Stimulated activated CD8-positive, alpha-beta memory T cell treated with anti-CD3 and anti-CD28 coated beads, Interleukin-12 subunit alpha, Interleukin-12 subunit beta, amount 100 ng/mL, for 4 hours (primary cell): Measurements from ENCODE around the gene OR8G5.

Experiments
- DNase-seq: peaks from one replicate; pipeline ENCODE4 v3.0.0-alpha.2; 2020; ENCODE audit warnings: low read depth

OR8G5 gene

GRCh38 chr11:124285610-124286344 lies 29.6 kb downstream of the OR8G5 start:
- DNase-seq, result no peak

DNA sequence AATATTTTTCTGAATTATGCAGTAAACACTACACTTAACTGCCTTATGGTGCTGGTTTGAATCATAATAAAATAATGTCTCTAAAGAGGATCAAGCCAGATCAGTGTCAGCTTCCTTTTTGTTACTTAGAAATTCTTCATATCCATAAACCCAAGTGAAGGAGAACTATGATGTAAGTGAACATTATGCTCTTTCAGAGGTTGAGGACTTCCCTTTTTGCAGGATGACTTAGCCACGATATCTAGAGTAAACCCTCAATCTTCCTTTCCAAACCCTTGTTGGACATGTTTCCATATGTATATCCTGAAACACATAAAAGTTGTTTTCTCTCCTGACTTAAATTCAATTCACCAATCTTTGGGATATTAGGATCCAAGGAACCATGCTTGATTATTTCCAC lies 38.5 kb downstream of the OR8G5 start:
- no peak for DNase-seq

DNA sequence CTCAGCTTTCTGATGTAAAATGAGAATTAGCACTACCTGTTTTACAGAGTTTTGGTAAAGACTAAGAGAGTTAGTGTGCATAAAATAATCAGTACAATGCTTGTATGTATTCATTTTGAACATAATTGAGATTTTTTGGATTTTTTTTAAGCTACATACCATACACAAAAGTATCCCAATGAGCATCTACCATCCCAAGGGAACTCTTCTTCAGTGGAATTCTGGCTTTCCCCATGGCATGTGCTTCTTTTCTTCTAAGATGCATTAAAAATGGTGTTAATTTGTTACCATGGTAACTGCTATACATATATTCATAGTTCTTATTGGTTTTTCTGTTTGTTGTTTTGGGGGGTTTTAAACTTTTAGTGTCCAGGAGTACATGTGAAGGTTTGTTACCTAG lies 39.8 kb downstream of the OR8G5 start:
- DNase-seq, result no peak

GRCh38 chr11:124297921-124298320 lies 41.7 kb downstream of the OR8G5 start:
- no peak for DNase-seq

- DNase-seq, result no peak
Measured at GRCh38 chr11:124301548-124301947, 45.4 kb downstream of the OR8G5 start.

DNA sequence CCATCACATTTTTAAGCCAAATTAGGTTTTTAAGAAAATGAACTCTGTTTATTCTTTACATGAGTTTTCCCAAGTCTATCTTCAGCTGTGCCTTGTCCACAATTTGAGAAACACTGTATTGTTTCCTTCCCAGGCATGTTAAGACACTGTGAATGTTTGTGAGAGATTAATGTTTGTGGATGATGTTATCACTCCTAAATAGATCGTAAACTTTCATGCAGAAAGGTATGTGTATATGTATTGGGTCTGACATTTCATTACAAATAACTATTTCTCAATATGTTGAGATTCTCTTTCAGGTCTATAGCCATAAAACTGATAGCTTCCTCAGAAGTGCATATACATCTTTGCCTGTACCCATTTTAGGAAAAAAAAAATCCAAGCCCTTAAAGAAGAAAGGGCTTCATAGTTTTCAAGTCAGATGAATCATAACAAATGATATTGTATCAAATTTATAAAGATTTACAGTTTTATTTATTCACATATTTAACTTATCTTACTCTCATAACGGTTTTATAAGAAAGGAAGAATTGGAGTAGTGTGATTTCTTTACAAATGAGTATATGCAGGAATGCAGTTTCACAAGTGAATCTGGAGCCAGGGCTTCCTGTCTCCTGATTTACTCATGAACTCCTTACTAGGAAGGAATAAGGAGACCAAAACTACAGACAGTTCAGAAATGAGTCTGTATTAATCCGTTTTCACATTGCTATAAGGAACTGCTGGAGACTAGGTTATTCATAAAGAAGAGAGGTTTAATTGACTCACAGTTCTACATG lies 46.4 kb downstream of the OR8G5 start:
- DNase-seq, result no peak

DNA sequence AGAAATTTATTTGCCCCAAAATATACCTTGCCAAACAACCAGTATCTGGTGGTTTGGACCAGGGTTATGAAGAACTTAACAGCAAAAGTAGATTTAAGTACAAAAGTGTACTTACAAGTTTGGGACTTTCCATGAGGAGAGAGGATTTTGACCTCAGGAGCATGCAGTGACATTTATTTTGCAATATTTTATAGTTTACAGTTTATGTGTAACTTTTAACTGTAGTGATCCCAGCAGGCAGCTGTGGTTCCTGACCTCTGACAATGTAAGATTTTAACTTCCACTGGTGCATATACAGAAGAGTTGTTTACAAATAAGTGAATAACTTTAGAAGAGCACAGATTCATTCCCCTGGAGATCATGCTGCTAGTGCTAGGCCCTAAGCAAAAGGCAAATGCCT lies 50.9 kb downstream of the OR8G5 start:
- DNase-seq, result no peak

- DNase-seq, result no peak
Measured at GRCh38 chr11:124310721-124311120, 54.5 kb downstream of the OR8G5 start.

- no peak for DNase-seq
Measured at GRCh38 chr11:124311269-124311668, 55.1 kb downstream of the OR8G5 start.

- DNase-seq, result no peak
Measured at GRCh38 chr11:124311670-124312069, 55.5 kb downstream of the OR8G5 start.

- no peak for DNase-seq
Measured at GRCh38 chr11:124313131-124313530, 57.0 kb downstream of the OR8G5 start.

GRCh38 chr11:124313849-124314248 lies 57.7 kb downstream of the OR8G5 start, which contains the start of gene OR8D1:
Gene OR8D1, minus strand, starts transcription at chr11:124313949. Its CDS starts 3,183 bp downstream, at chr11:124310766.
- DNase-seq, result no peak

DNA sequence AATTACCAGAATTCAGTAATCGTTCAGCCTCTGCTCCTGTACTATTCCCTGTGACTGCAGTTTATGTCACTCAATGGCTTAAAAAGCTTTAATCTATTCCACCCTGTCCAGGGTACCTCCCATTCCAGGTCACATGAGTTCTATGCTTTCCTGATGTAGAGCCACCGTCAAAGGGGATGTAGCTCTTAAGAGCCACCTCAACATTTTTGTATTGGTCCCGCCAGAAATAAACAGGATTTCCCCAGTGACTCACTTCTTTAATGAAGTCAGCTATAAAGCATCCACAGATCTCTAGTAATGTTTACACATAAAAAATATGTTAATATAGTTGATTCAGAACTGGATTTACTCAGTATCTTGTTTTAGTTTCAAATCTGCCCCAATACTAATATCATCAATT lies 58.9 kb downstream of the OR8G5 start:
- DNase-seq, result no peak
